ENCODE data around the gene LANCL2. TPM values are rescaled to one million over a fixed set of nuclear protein-coding genes. Genes with fewer than 3 reads are reported as not detected.

Gene LANCL2
- total and polyA plus RNA-seq, 9 of the 15 experiments (the other 6 are each of a cell fraction or from before 2014, with no cell fraction given): 5.3 to 18.5 (median 13.5) TPM

GRCh38 chr7:55349121-55349520 is 16.0 kb upstream of the LANCL2 start (continued):
- TF ChIP-seq CHD7 (IDR thresholded peaks at IDR 0.05; ENCODE audit: low read depth, low read length) (no peak), PBX2 (CRISPR knock-in tag; IDR thresholded peaks at IDR 0.05; ENCODE audit: low read depth) (no peak), PBX2 (tag; conservative IDR thresholded peaks at IDR 0.05; ENCODE audit: low read depth) (no peak), BRD9 (IDR thresholded peaks at IDR 0.05; ENCODE audit: low read depth, partially characterized antibody) (no peak), ZNF77 (CRISPR knock-in tag; IDR thresholded peaks at IDR 0.05) (no peak)
